H54 (cell line): ENCODE results near the gene AMPH.

Source experiments
- DNase-seq: peaks from one replicate; pipeline ENCODE4 v3.0.0; 2011; ENCODE audit warnings: low spot score, mixed read lengths; ENCODE audit not compliant: insufficient read length
- FAIRE-seq: peaks from 3 replicates; lab custom pipeline; 2011; peaks lifted over from hg19 to GRCh38; lab: Jason Lieb, UNC
- POLR2A ChIP-seq: IDR thresholded peaks from 2 replicates; pipeline ENCODE4 v1.6.1; 2011; ENCODE audit warnings: low read depth, mild to moderate bottlenecking, low read length

The AMPH gene

GRCh38 chr7:38502289-38502688 lies 128.9 kb downstream of the AMPH start:
- FAIRE-seq (no peak), DNase-seq (no peak)
- TF ChIP-seq POLR2A, result no peak

GRCh38 chr7:38492010-38492409 lies 139.2 kb downstream of the AMPH start:
- no peak for TF ChIP-seq POLR2A
- DNase-seq (no peak), FAIRE-seq (no peak)

GRCh38 chr7:38482521-38482920 lies 148.7 kb downstream of the AMPH start:
- no peak for TF ChIP-seq POLR2A
- DNase-seq (no peak), FAIRE-seq (no peak)

DNA sequence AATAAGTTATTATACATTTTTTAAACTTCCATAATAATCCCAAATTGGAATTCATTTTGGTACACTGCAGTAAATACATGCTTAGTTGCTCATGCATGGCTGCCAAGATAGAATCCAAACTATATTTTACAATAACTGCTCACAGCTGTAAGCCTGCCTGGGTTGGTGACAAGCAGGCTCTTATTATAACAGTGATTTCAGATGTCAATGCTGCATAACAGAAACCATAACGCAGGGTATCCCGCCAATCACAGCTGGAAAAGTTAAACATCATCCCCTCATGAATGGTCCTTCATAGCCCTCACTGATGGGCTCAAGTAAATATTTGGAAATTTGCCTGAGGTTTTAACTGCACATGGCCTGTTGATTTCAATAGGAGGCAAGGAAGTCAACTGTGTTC lies 149.8 kb downstream of the AMPH start:
- DNase-seq (no peak), FAIRE-seq (no peak)
- TF ChIP-seq POLR2A, result no peak

DNA sequence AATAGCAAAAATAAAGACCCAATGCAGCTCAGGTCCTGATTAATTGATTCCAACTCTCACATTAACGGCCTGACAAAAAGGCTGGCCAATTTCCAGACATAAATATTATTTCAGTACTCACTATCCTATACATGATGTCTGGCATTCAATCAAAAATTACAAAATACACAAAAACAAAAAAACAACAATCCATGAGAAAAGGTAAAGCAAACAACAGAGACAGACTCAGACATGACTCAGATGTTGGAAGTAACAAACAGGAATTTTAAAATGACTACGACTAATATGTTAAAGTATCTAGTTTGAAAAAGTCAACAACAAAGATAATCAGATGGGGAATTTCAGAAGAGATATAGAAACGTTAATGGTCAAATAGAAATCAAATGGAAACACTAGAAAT lies 152.8 kb downstream of the AMPH start:
- FAIRE-seq (no peak), DNase-seq (no peak)
- no peak for TF ChIP-seq POLR2A

DNA sequence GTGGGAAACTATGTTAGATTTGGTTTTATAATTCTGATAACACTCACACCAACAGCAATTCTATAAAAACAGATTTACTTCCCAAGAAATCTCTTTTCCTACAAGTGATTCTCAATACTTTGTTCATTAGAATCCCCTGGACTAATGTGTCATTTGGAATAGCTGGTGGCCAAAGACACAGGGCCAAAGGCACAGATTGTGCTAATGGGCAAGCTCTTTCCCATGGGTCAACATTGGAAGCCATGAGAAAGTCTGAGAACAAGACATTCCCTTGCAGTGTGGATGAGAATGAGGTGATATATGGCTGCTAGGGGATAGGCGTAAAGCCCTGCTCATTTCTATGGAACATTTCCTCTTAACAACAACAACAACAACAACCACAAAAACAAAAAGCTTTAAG lies 153.8 kb downstream of the AMPH start:
- FAIRE-seq (no peak), DNase-seq (no peak)
- no peak for TF ChIP-seq POLR2A

DNA sequence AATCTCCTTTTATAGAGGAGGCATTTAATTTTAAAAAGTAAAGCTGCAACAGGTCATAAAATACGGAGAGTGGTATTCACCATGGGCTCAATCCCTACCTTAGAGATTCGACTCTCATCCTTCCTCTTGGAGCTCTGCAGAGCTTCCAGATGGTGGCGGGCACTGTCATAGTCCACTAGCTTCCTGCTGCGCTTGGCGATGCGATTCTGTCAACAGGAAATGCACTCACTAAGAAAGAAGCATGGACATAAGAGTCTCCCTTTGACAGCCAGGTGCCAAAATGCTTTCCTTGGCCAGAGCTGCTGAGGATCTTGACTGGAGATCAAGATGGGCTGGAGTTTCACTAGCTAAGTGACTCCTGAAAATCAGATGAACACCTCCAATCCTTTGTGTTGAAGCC lies 154.4 kb downstream of the AMPH start:
- DNase-seq (no peak), FAIRE-seq (no peak)
- TF ChIP-seq POLR2A, result no peak

- TF ChIP-seq POLR2A, result no peak
- FAIRE-seq (no peak), DNase-seq (no peak)
Observed at GRCh38 chr7:38465956-38466355, 165.2 kb downstream of the AMPH start.

DNA sequence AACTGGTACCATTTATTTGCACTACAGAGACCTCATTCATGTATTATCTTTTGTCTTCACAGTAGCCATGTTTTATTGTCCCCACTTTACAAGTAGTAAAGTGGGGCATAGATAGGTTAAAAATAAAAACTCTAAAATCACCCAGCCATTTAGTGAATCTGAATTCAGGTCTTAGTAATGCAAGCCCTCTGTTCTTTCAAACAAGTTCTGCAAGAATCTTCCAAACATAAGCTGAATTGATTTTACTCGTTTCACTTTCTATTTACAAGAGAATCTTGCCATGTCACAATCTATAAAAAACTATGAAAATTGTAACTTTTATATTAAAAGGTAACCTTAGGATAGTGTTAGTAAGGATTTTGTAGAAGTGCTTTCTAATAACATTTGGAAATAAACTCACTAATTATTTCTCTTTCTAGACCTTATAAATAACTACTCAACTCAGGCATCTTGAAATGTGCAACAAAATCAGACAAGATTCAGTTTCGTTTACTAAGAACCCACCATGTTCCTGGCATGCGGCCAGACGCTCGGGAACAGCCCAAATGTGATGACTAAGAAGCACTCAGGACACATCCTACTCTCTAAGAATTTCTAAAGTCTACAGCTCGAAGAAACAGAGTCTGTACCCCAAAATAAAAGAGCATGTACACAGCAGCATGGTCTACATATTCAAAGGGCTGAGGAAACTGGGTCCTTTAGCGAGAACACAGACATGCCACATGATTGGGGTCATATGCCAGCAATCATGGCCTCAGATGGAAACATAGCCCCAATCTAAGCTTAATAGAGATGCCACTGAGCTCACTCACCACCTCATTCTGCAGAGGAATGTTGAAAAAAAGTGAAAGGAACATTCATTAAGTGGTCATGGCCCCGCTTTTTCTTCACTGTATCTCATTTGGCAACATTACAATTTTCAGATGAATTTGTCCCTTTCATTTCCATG lies 167.6 kb downstream of the AMPH start:
- FAIRE-seq (no peak), DNase-seq (no peak)
- TF ChIP-seq POLR2A, result no peak

DNA sequence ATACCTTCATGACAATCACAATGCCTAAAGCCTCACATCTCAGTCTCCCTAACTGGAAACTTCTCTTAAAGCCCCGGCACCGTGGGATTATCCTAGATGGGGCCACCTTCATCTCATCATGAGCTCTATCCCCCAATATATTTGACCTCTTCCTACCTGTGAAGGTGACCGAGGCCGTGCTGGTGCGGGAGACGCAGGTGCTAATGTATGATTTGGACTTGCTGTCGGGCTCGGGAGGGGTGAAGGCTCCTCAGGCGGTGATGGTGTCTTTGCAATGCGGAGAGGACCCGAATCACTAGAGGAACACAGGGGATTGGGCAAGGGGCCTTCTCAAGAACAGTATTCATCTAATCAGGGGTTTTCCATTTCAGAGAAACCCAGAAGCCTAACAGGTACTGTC lies 168.4 kb downstream of the AMPH start:
- DNase-seq, result no peak
- FAIRE-seq, result no peak
- no peak for TF ChIP-seq POLR2A

- DNase-seq, result no peak
- no peak for TF ChIP-seq POLR2A
- FAIRE-seq, result no peak
Observed at GRCh38 chr7:38461887-38462286, 169.3 kb downstream of the AMPH start.

- TF ChIP-seq POLR2A, result no peak
- no peak for DNase-seq
- FAIRE-seq, result no peak
Observed at GRCh38 chr7:38453826-38454225, 177.3 kb downstream of the AMPH start.

DNA sequence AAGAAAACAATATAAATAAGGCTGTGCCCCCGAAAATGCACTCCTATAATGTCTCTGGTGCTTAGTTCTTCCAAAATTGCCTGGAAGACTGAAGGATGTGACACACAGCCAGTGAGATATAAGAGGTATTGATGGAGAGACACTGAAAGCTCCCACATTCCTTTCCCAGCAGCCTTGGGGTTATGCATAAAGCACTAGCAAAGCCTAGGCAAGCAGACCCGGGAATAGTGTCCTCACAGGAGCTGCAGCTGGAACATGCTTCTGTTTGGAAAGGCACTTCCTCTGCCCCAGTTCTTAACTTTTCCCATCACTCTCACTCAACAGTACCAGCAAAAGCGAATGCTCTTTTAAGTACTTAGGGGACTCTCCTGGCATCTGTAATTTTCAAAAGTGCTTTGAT lies 178.0 kb downstream of the AMPH start:
- DNase-seq, result no peak
- no peak for FAIRE-seq
- TF ChIP-seq POLR2A, result no peak

- DNase-seq (no peak), FAIRE-seq (no peak)
- no peak for TF ChIP-seq POLR2A
Observed at GRCh38 chr7:38452681-38453108, 178.5 kb downstream of the AMPH start.

- no peak for DNase-seq
Observed at GRCh38 chr7:38451840-38452239, 179.3 kb downstream of the AMPH start.

More at GRCh38 chr7:38451840-38452239, 179.3 kb downstream of the AMPH start:
- FAIRE-seq, result no peak
- TF ChIP-seq POLR2A, result no peak
